GM21515 (cell line): Measurements from ENCODE around the gene ZC3H8.
"Not testable (repeated sequence)": the region's sequence is repeated elsewhere in the genome, so short reads cannot be mapped to it uniquely, and the experiment has no call there.

ENCODE experiments used
- ATAC-seq: cut with Tn5 transposase; IDR thresholded peaks from one replicate; pipeline ENCODE4 v1.9.1; 2021; ENCODE audit not compliant: unreplicated experiment

Gene ZC3H8

GRCh38 chr2:112254466-112255240 lies at the start of gene ZC3H8:
Gene ZC3H8 (minus strand): TSS chr2:112255042. CDS start chr2:112254981, 61 bp downstream.
- peak; percentile 92 for ATAC-seq

DNA sequence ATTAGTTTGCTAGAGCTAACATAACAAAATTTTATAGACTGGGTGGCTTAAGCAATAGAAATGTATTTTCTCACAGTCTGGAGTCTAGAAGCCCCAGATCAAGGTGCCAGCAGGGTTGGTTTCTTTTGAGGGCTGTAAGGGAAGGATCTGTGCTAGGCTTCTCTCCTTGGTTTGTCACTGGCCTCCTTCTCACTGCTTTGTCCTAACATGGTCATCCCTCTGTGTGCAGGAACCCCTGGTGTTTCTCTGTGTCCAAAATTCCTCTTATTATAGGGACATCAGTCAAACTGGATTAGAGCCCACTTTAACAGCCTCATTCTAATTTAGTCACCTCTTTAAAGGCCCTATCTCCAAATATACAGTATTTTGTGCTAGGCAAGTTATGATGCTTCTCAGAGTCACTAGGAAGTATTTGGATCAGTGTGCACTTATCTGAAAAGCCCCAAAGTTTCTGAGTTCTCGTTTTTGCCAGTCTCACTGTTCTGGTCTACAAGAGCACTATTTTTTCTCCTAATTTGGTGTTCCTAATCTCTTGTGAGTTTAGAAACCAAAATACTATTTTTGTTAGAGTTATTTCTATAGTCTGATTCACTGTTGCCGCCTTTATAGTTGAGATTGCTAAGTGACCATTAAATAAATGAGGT lies 49.6 kb upstream of the ZC3H8 start:
- ATAC-seq, result no peak

DNA sequence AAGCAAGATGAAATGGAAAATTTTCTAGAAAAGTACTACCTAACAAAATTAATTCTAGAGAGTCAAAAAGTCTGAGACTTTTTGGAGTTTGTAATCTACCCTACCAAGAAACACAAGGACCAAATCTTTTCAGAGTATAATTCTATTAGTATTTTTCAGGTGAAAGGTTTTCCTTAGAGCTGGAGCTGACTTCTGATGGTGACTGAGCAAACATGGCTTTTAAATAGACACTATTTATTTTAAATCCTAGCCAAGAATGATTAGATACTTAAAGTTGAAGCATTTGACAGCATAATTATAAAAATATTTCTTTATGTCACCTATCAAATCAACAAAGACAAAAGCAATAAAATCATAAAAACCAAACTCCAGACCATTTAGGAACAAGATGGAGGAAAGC lies 47.1 kb upstream of the ZC3H8 start:
- no peak for ATAC-seq

- no peak for ATAC-seq
Measured at GRCh38 chr2:112301171-112301584, 46.3 kb upstream of the ZC3H8 start.

DNA sequence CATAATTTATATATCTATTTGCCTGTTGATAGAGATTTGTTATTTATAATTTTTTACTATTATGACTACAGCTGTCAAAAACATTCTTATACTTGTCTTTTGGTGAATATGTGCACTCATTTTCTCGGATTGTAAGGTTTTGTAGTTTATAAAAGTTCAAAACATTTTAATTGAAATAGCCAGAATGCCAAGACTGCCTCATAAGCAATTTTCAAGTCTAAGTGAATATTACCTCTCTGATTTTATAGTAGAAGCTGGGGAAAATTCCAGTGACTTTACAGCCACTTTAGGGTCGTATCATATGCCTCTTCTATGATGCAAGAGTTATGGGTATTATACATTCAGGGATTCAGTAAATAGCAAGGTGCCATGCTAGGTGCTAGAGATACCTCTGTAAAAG lies 41.6 kb upstream of the ZC3H8 start:
- ATAC-seq, result no peak

DNA sequence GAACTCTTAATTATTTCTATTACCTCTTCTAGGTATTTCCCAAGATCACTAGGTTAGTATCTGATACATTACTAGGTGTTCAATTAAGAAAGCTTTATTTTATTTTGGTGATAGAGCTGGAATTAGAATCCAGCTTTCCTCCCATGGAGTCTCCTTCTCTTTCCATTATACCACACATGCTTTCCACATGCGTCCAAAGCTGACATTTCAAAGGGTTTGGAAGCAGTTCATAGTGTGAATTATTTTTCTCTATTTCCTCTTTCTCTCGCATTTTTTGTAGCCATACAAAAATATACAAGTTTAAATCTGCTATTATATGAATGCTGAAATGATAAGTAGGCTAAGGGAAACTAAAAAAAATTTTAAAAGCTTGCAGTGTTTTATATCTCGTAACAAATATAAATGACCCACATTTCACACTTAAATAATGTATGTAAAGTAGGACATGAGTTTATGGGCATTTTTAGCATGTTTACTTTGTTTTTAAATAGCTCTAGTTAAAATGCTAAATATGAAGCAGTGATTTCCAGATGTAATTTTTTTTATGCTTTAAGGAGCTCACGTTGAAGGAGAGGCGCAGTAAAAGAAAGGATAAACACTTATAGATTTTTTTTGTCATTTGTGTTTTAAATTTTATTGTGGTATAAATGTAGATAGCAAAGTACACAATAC lies 40.7 kb upstream of the ZC3H8 start:
- ATAC-seq, result no peak

- no peak for ATAC-seq
Measured at GRCh38 chr2:112293636-112294401, 39.0 kb upstream of the ZC3H8 start.

DNA sequence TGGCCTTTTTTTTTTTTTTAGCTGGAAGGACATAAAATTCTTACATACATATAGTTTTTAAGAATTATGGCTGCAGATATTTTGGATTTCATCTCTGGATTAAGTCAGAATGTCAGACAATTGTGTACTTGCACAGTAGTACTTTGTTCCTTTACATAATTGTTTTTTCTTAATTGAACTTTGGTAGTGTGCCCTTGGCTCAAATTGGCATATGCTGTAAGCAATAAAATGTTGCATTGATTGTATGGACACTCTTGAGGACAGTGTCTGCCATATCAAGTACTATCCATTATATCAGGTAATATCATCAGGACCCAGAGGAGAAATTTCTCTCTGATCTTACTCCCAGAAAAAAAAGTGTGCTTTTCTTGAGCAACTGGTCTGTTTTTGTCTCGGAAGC lies 35.8 kb upstream of the ZC3H8 start:
- no peak for ATAC-seq

DNA sequence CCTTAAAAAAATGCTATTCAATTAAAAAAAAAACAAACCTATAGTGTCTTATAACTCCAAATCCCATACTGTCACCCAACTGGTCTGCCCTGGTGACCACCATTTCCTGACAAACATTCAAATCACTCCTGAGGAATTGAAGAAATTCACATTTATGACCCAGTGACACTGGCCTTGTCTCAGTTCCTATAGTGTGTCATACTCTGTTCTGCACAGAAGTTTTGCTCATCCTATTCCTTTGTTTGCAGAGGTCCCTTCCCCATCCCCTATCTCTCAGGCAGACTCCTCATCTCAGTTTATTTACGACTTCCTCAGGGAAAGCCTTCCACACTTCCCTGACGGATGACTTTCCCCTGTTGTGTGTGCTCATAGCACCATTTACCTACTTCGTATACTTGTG lies 35.2 kb upstream of the ZC3H8 start:
- ATAC-seq, result no peak

DNA sequence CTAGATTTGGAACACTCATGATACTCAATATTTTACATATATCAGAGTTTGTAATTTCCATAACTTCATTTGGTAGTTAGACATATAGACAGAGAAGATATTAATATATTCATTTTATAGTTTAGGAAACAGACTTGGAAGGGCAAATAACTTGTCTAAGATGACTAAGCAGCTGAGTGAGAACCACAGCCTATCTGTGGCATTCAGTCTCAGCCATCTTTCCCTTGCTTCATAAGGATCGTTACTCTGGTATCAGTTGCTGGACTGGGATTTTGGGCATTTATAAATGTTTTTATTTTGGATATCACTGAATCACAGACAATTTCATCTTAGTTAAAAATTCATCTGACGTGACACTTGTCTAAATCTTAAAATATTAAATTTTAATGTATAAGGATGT lies 28.7 kb upstream of the ZC3H8 start:
- ATAC-seq, result not testable (repeated sequence)

- not testable (repeated sequence) for ATAC-seq
Measured at GRCh38 chr2:112282066-112282465, 27.2 kb upstream of the ZC3H8 start.

- no peak for ATAC-seq
Measured at GRCh38 chr2:112277596-112278220, 22.9 kb upstream of the ZC3H8 start.

GRCh38 chr2:112276954-112277353 lies 22.1 kb upstream of the ZC3H8 start:
- no peak for ATAC-seq

DNA sequence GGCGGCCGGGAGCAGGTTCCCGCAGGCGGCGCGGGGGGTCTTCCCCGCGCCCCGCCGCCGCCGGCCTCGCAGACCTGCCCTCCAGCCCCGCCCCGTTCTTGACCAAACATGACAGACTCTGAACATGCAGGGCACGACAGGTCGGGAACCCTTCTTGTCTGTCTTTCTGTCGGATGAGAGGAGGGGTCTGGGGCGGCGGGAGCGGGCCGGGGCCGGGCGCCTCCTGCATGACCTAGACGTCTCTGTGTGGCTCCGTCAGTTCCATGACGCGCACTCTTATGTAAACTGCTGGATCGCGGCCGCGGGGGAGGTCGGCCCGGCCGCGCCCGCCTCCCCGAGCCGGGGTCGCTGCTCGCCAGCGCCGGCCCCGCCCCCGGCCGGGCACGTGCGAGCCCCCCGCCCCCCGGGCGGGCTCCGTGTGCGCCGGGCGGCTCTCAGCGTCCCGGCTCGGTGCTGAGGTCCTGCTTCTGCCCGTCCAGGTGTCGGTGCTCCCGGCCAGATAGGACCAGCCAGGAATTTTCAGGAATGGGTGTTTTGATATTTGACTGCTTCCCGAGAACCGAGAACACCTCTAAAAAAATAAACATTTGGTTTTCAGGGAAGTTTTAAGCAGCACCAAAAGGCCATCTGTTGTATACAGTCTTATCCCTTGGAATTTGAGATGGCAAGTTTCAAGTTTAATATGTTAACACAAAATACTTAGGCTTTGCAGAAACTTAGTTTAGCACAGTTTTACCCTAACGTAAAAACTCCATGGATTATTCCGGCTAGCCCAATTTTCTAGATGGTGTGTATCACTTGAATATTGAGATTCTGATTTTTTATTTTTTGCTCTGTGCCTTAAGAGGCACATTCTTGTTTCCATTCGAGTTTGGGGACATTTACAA lies 21.3 kb upstream of the ZC3H8 start:
- peak; percentile 47 for ATAC-seq

DNA sequence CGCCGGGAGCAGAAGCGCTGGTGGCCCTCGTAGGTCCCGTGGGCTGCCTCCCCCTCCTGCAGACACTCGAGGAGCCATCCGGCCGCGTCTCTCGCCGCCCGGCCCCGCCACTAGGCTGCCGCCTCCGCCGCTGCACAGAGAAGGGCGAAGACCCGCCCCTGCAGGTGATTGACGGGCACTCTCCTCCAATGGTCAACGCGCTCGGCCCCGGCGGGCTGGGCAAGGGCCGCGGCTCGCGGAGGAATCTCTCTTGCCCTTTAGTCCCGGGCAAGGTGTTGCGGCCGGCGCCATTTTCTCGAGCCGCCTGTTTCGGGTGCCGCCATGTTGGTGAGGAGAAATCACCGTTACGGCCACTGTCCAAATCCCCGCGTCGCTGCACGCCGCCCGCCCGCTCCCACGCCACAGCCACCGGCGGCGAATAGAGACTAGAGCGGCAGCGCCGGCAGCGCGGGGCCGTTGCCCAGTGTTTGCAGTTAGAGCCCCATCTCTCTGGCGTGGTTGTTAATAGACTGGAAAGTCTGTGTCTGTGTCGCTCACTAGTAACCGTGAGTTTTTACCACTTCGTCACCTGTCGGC lies 20.6 kb upstream of the ZC3H8 start, which contains the start of gene ZC3H6:
Gene ZC3H6 (plus strand): TSS at position 287 of the 576 bp plus-strand sequence. CDS start 398 bp downstream, outside the sequence.
- ATAC-seq, result peak; percentile 94

- ATAC-seq, result no peak
Measured at GRCh38 chr2:112273349-112273748, 18.5 kb upstream of the ZC3H8 start.

- ATAC-seq, result no peak
Measured at GRCh38 chr2:112272669-112273068, 17.8 kb upstream of the ZC3H8 start.

DNA sequence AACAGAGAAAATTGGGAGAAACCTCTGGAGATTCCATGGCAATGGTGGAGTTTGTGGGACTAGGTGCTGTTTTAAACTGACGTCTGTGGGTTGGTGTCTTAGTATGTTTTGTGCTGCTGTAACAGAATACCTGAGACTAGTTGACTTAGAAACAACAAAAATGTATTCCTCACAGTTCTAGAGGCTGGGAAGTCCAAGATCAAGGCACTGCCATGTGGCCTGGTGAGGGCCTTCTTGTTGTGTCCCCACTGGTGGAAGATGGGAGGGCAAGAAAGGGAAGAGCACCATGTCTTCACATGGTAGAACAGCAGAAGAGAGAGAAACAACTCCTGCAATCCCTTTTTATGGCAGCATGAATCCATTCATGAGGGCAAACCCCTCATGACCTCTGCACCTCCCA lies 13.7 kb upstream of the ZC3H8 start:
- ATAC-seq, result no peak

DNA sequence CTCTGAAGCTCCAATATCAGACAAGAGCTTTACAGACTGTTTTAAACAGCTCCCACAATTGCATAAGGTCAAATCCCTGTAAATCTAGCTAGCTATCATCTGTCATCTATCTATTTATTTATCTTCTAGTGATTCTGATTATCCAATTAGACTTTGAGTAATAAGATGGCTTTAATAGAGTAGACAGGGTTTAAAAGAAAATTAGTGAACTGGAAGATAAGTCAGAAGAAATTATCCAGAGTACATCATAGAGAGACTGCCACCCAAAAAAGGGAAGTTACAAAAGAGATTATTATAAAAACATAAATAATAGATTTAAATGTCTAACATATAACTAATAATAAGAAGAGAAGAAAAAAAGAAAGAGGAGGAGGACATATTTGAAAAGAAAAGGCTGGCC lies 8.0 kb upstream of the ZC3H8 start:
- no peak for ATAC-seq
